Transverse colon (tissue), 4 donors: ENCODE results near the gene ZNF618.

Experiments
- CTCF ChIP-seq, 5 experiments: fragments of 200-600 bp in 3 of 5; fragments of 450-650 bp in 2 of 5; sonication (generic) in 3 of 5; IDR thresholded peaks; 1 replicate in 2 of 5; 2 replicates in 3 of 5; pipeline ENCODE4 v1.5.1; 2016 to 2017; ENCODE audit warnings: antibody characterized with exemption in 5 of 5, inconsistent platforms in 3 of 5, mild to moderate bottlenecking in 2 of 5, moderate library complexity in 1 of 5
- EP300 ChIP-seq: sonication (generic); formaldehyde crosslinking; IDR thresholded peaks from one replicate; pipeline ENCODE4 v1.6.1; 2017; ENCODE audit warnings: antibody characterized with exemption, low read depth
- POLR2A ChIP-seq: fragments of 450-650 bp; IDR thresholded peaks from one replicate; pipeline ENCODE4 v1.6.1; 2016; ENCODE audit warnings: antibody characterized with exemption, mild to moderate bottlenecking, moderate library complexity
- POLR2AphosphoS5 ChIP-seq, 3 donors: sonication (generic); formaldehyde crosslinking; IDR thresholded peaks; one replicate each; pipeline ENCODE4 v1.6.1; 2016; ENCODE audit warnings: antibody characterized with exemption in 3 of 3

DNA sequence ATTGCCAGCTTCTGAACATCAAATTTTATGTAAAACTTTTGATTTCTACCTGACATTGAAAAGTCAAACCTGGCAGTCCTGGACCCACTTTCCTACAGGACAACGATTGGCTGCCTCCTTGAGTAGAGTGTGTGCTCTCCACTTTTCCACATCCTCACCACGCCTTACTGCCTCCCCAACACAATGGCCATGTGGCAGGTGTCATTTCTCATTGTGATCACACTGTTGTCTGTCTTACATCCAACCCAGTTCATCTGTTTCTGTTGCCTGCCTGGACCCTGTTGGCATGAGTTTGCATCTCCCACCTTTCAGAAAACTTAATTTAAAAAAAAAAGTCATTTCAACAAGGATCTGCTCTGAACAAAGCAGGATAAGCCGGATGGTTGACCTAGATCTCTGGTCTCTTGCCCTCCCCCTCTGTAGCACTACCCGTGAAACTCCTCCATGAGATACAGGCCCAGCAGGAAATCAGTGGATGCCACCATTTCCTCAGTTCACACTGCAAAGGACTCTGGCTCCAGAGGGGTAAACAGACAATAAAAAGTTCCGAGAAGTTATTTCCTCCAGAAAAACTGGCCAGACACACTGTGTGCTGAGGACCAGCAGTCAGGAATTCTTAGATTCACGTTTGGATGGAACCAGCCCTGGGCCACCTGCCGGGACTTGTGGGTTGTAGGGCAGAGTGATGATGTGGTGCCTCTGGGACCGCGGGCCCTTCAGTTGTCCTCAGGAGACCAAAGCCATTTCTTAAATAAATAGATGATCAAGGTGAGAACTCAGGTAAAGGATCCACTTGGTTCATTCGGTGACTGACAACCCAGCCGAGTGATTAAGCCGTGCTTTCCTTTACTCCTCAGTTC lies 153.4 kb downstream of the ZNF618 start:
- TF ChIP-seq POLR2A (no peak), CTCF (IDR thresholded peaks at IDR 0.05) (no peak), POLR2AphosphoS5 (IDR thresholded peaks at IDR 0.05) (no peak), EP300 (no peak)
